ENCODE results near the gene TYW1.
A peak's percentile ranks its signal among the peaks of the same experiment; 100 is the strongest.
"Not testable (repeated sequence)": the region's sequence is repeated elsewhere in the genome, so short reads cannot be mapped to it uniquely, and the experiment has no call there.

The TYW1 gene

GRCh38 chr7:66996444-66997191 is at the start of gene TYW1:
Gene TYW1 (plus strand): TSS chr7:66996833. CDS start chr7:66996979, 146 bp downstream.
- peak; percentile 97 for DNase-seq

GRCh38 chr7:66948480-66949109 is 48.0 kb upstream of the TYW1 start:
- DNase-seq, result no peak

- DNase-seq, result no peak
Observed at GRCh38 chr7:66950311-66950710, 46.3 kb upstream of the TYW1 start.

- no peak for DNase-seq
Observed at GRCh38 chr7:66950763-66951162, 45.9 kb upstream of the TYW1 start.

GRCh38 chr7:66952343-66953043 is 44.1 kb upstream of the TYW1 start:
- DNase-seq, result no peak

- no peak for DNase-seq
Observed at GRCh38 chr7:66953044-66953427, 43.6 kb upstream of the TYW1 start.

- DNase-seq, result no peak
Observed at GRCh38 chr7:66957595-66958290, 38.9 kb upstream of the TYW1 start.

GRCh38 chr7:66958538-66959350 is 37.9 kb upstream of the TYW1 start:
- no peak for DNase-seq

GRCh38 chr7:66960192-66960591 is 36.4 kb upstream of the TYW1 start:
- no peak for DNase-seq

GRCh38 chr7:66961096-66961495 is 35.5 kb upstream of the TYW1 start:
- no peak for DNase-seq

- no peak for DNase-seq
Observed at GRCh38 chr7:66964411-66964810, 32.2 kb upstream of the TYW1 start.

- DNase-seq, result no peak
Observed at GRCh38 chr7:66967029-66967428, 29.6 kb upstream of the TYW1 start.

GRCh38 chr7:66969001-66969400 is 27.6 kb upstream of the TYW1 start:
- DNase-seq, result not testable (repeated sequence)

- no peak for DNase-seq
Observed at GRCh38 chr7:66970310-66970709, 26.3 kb upstream of the TYW1 start.

GRCh38 chr7:66974986-66975590 is 21.5 kb upstream of the TYW1 start:
- DNase-seq, result no peak

- not testable (repeated sequence) for DNase-seq
Observed at GRCh38 chr7:66978312-66978711, 18.3 kb upstream of the TYW1 start.

GRCh38 chr7:66979013-66979412 is 17.6 kb upstream of the TYW1 start:
- not testable (repeated sequence) for DNase-seq

GRCh38 chr7:66980336-66980735 is 16.3 kb upstream of the TYW1 start:
- DNase-seq, result not testable (repeated sequence)

GRCh38 chr7:66989552-66989951 is 7.1 kb upstream of the TYW1 start:
- not testable (repeated sequence) for DNase-seq

GRCh38 chr7:66994051-66994450 is 2.6 kb upstream of the TYW1 start:
- DNase-seq, result not testable (repeated sequence)

GRCh38 chr7:66994691-66995049 is 2.0 kb upstream of the TYW1 start:
- not testable (repeated sequence) for DNase-seq
